Stomach smooth muscle (tissue), 2 donors: ENCODE results near the gene RFLNA.

Experiments
- H3K27ac ChIP-seq: one replicate; pipeline ENCODE4 v1.7.0; 2013; ENCODE audit warnings: mild to moderate bottlenecking, low read length, inconsistent platforms
- H3K27me3 ChIP-seq, 2 donors: one replicate each; pipeline ENCODE4 v1.7.0; 2013; ENCODE audit warnings: low read length in 2 of 2; ENCODE audit not compliant: insufficient read depth in 2 of 2, control insufficient read depth in 1 of 2
- H3K36me3 ChIP-seq, 2 donors: one replicate each; pipeline ENCODE4 v1.7.0; 2013; ENCODE audit warnings: low read length in 2 of 2; ENCODE audit not compliant: control insufficient read depth in 2 of 2, insufficient read depth in 2 of 2
- H3K4me1 ChIP-seq: one replicate; pipeline ENCODE4 v1.7.0; 2013; ENCODE audit warnings: low read length; ENCODE audit not compliant: control insufficient read depth, insufficient read depth
- H3K4me3 ChIP-seq, 2 donors: one replicate each; pipeline ENCODE4 v1.7.0; 2013; ENCODE audit warnings: low read length in 2 of 2
- H3K9ac ChIP-seq, 2 donors: one replicate each; pipeline ENCODE4 v1.7.0; 2013; ENCODE audit warnings: low read length in 2 of 2, mild to moderate bottlenecking in 1 of 2
- H3K9me3 ChIP-seq, 2 donors: one replicate each; pipeline ENCODE4 v1.7.0; 2013; ENCODE audit warnings: low read length in 2 of 2; ENCODE audit not compliant: control insufficient read depth in 2 of 2
- donor health status: healthy.
- donor health status: Pancreatic carcinoma.

The RFLNA gene

GRCh38 chr12:124267205-124267778 lies 27.6 kb upstream of the RFLNA start:
- Histone ChIP-seq H3K36me3 (no peaks in the 10 kb centered on the region), H3K27me3 (peaks cover 0 to 2% of the 10 kb centered on the region in 2 donors), H3K9me3 (no peaks in the 10 kb centered on the region), H3K4me1 (no peaks in the 10 kb centered on the region), H3K9ac (no peak overlapping the region), H3K27ac (no peak overlapping the region), H3K4me3 (no peak overlapping the region)

GRCh38 chr12:124270671-124271070 lies 24.2 kb upstream of the RFLNA start:
- no peaks in the 10 kb centered on the region for H3K9me3 ChIP-seq
- no peak overlapping the region for H3K4me3 ChIP-seq
- H3K9ac ChIP-seq: no peak overlapping the region
- H3K27ac ChIP-seq: no peak overlapping the region
- no peaks in the 10 kb centered on the region for H3K36me3 ChIP-seq
- no peaks in the 10 kb centered on the region for H3K27me3 ChIP-seq
- no peaks in the 10 kb centered on the region for H3K4me1 ChIP-seq

GRCh38 chr12:124273630-124274029 lies 21.3 kb upstream of the RFLNA start:
- H3K4me3 ChIP-seq: no peak overlapping the region
- H3K9ac ChIP-seq: no peak overlapping the region
- H3K27me3 ChIP-seq: no peaks in the 10 kb centered on the region
- no peaks in the 10 kb centered on the region for H3K4me1 ChIP-seq
- H3K27ac ChIP-seq: no peak overlapping the region
- H3K36me3 ChIP-seq: no peaks in the 10 kb centered on the region
- H3K9me3 ChIP-seq: no peaks in the 10 kb centered on the region

GRCh38 chr12:124276337-124276736 lies 18.6 kb upstream of the RFLNA start:
- no peaks in the 10 kb centered on the region for H3K36me3 ChIP-seq
- H3K9ac ChIP-seq: no peak overlapping the region
- peaks cover 4 to 5% of the 10 kb centered on the region in 2 donors for H3K9me3 ChIP-seq
- H3K27ac ChIP-seq: no peak overlapping the region
- no peaks in the 10 kb centered on the region for H3K4me1 ChIP-seq
- H3K4me3 ChIP-seq: no peak overlapping the region
- peaks cover 0 to 10% of the 10 kb centered on the region in 2 donors for H3K27me3 ChIP-seq

- H3K9me3 ChIP-seq: peaks cover 4 to 5% of the 10 kb centered on the region in 2 donors
- peaks cover 0 to 10% of the 10 kb centered on the region in 2 donors for H3K27me3 ChIP-seq
- no peaks in the 10 kb centered on the region for H3K4me1 ChIP-seq
- no peak overlapping the region for H3K9ac ChIP-seq
- H3K4me3 ChIP-seq: no peak overlapping the region
- H3K36me3 ChIP-seq: no peaks in the 10 kb centered on the region
- H3K27ac ChIP-seq: no peak overlapping the region
Measured at GRCh38 chr12:124277394-124278241, 17.3 kb upstream of the RFLNA start.

- H3K9ac ChIP-seq: no peak overlapping the region
Measured at GRCh38 chr12:124278389-124279101, 16.3 kb upstream of the RFLNA start.

GRCh38 chr12:124279315-124279714 lies 15.6 kb upstream of the RFLNA start:
- H3K9ac ChIP-seq: no peak overlapping the region
- no peak overlapping the region for H3K4me3 ChIP-seq
- H3K4me1 ChIP-seq: no peaks in the 10 kb centered on the region
- H3K27ac ChIP-seq: no peak overlapping the region
- peaks cover 4 to 7% of the 10 kb centered on the region in 2 donors for H3K9me3 ChIP-seq
- H3K36me3 ChIP-seq: no peaks in the 10 kb centered on the region
- H3K27me3 ChIP-seq: peaks cover 0 to 10% of the 10 kb centered on the region in 2 donors

More at GRCh38 chr12:124278389-124279101, 16.3 kb upstream of the RFLNA start:
- H3K36me3 ChIP-seq: no peaks in the 10 kb centered on the region
- H3K9me3 ChIP-seq: peaks cover 4 to 5% of the 10 kb centered on the region in 2 donors
- no peaks in the 10 kb centered on the region for H3K4me1 ChIP-seq
- no peak overlapping the region for H3K4me3 ChIP-seq
- peaks cover 0 to 10% of the 10 kb centered on the region in 2 donors for H3K27me3 ChIP-seq
- H3K27ac ChIP-seq: no peak overlapping the region

GRCh38 chr12:124279846-124280360 lies 15.0 kb upstream of the RFLNA start:
- no peak overlapping the region for H3K4me3 ChIP-seq
- H3K27ac ChIP-seq: no peak overlapping the region

GRCh38 chr12:124281309-124281708 lies 13.6 kb upstream of the RFLNA start:
- Histone ChIP-seq H3K27ac (no peak overlapping the region), H3K4me3 (no peak overlapping the region), H3K9ac (no peak overlapping the region), H3K27me3 (peaks cover 0 to 13% of the 10 kb centered on the region in 2 donors), H3K9me3 (peaks cover 14 to 17% of the 10 kb centered on the region in 2 donors), H3K36me3 (no peaks in the 10 kb centered on the region), H3K4me1 (no peaks in the 10 kb centered on the region)

More at GRCh38 chr12:124279846-124280360, 15.0 kb upstream of the RFLNA start:
- Histone ChIP-seq H3K9me3 (peaks cover 10 to 12% of the 10 kb centered on the region in 2 donors), H3K36me3 (no peaks in the 10 kb centered on the region), H3K27me3 (peaks cover 0 to 10% of the 10 kb centered on the region in 2 donors), H3K4me1 (no peaks in the 10 kb centered on the region), H3K9ac (no peak overlapping the region)

GRCh38 chr12:124282287-124282686 lies 12.6 kb upstream of the RFLNA start:
- no peak overlapping the region for H3K4me3 ChIP-seq
- H3K9me3 ChIP-seq: peaks cover 14 to 17% of the 10 kb centered on the region in 2 donors
- no peak overlapping the region for H3K27ac ChIP-seq
- no peaks in the 10 kb centered on the region for H3K4me1 ChIP-seq
- H3K27me3 ChIP-seq: peaks cover 0 to 13% of the 10 kb centered on the region in 2 donors
- H3K9ac ChIP-seq: no peak overlapping the region
- H3K36me3 ChIP-seq: no peaks in the 10 kb centered on the region
